ENCODE data around the gene METTL16.

GRCh38 chr17:2377659-2378058 is 134.0 kb downstream of the METTL16 start:
- TF ChIP-seq, protein P1, sequence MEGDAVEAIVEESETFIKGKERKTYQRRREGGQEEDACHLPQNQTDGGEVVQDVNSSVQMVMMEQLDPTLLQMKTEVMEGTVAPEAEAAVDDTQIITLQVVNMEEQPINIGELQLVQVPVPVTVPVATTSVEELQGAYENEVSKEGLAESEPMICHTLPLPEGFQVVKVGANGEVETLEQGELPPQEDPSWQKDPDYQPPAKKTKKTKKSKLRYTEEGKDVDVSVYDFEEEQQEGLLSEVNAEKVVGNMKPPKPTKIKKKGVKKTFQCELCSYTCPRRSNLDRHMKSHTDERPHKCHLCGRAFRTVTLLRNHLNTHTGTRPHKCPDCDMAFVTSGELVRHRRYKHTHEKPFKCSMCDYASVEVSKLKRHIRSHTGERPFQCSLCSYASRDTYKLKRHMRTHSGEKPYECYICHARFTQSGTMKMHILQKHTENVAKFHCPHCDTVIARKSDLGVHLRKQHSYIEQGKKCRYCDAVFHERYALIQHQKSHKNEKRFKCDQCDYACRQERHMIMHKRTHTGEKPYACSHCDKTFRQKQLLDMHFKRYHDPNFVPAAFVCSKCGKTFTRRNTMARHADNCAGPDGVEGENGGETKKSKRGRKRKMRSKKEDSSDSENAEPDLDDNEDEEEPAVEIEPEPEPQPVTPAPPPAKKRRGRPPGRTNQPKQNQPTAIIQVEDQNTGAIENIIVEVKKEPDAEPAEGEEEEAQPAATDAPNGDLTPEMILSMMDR (IDR thresholded peaks at IDR 0.05), result no peak
- TF ChIP-seq POLR2A (IDR thresholded peaks at IDR 0.05), result no peak
